Activated CD4-positive, CD25-positive, alpha-beta regulatory T cell treated with anti-CD3 and anti-CD28 coated beads, Interleukin-2, amount 50 U/mL, for 72 hours (primary cell): Measurements from ENCODE around the gene NRBF2.
"Not testable (repeated sequence)": the region's sequence is repeated elsewhere in the genome, so short reads cannot be mapped to it uniquely, and the experiment has no call there.

Experiments
- DNase-seq: peaks from one replicate; pipeline ENCODE4 v3.0.0; 2021

Gene NRBF2

DNA sequence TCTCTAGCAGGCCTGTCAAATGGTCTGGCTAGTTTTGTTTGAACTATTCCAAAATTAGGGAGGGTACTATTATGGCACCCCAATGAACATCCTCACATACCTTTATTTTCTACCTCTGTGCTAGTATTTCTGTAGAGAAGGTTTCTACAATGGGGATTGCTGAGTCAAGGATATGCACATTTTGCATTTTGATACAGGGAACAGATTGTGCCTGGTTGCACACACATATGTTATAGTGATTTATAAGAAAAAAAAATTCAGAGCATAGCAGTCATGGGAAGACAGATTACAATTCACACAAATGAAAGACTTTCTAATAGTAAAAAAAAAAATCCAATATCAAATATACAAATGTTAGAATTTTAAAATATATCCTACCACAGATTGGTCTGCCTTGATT is 14.1 kb upstream of the NRBF2 start:
- DNase-seq = no peak

DNA sequence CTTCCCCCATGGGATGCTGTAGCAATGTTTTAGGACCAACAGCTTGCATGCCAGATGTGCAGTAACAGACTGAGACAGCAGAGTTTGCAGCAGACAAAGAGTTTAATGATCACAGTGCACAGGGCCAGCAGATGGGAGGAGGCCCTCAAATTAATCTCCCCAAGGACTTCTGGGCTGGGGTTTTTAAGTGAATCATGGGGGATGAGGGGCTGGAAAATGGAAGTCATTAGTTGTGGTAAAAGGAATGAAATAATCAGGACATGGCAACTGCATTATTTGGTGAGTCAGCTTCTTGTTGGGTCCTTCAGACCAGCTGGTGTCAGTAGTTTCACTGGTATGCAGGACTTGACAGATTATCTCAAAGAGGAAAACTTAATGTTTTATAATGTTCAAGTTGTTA is 12.6 kb upstream of the NRBF2 start:
- no peak for DNase-seq

DNA sequence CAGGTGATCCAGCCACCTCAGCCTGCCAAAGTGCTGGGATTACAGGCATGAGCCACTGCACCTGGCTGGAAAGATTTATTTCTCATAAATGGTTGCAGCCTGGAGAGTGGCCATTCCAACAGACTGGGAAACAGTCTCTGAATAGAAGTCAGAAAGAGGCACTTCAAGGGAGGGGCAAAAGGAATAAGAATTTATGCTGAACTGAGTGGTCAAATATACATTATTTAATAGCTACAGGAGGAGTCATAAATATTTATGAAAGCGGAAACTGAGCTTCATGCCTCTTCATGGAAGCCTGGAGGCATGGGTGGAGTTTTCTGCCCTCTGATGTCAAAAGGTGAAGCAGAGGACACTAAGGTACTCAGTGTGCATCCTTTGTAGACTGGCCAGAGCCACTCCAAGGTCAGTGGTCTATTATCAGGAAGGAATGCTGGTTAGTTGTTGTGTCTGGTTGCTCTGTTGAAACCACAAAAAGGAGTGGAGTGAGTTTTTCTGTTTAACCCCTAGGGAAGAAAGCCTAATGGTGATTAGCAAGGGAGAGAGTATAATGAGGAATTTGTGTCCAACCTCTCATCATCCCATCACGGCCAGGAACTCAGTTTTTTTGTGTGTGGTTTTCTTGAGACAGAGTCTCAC is 9.3 kb upstream of the NRBF2 start:
- DNase-seq = no peak

DNA sequence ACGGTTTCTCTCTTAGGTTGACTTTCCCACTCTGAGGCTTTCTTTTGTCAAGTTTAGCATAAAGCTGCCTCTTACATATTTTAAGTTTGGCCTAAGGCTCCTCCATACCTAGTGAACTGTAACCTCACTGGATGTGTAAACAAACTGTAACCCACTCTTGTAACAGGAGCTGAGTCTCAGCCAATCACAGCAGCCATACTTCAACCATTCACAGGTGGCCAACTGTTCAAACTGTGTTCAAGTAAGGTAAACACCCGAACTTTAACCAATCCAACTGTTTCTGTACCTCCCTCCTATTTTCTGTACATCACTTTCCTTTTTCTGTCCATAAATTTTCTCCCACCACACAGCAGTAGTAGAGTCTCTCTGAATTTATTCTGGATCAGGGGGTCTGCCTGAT is 7.7 kb upstream of the NRBF2 start:
- no peak for DNase-seq

DNA sequence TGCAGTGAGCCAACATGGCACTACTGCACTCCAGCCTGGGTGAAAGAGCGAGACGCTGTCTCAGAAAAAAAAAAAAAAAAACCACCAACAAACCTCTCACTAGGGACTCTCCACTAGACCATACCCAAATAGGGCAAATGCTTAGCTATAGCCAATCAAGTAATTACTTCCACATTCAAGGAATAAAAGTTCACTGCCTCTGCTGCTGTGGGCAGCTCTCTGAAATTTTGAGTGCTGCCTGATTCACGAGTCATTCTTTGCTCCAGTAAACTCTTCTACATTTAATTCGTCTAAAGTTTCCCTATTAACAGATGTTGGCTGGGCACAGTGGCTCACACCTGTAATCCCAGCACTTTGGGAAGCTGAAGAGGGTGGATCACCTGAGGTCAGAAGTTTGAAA is 4.7 kb upstream of the NRBF2 start:
- DNase-seq = no peak

DNA sequence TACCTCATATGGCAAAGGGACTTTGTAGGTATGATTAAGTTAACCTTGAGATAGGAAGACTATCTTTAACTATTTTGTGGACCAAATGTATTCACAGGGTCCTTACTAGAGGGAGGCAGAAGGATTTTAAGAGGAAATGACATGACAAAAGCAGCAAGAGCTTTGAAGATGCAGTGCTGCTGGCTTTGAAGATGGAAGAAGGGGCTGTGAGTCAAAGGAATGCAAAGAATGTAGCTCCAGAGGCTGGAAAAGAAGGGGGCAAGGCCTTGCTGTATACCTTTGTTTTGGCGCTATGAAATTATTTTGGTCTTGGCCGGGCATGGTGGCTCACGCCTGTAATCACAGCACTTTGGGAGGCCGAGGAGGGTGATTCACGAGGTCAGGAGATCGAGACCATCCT is 3.2 kb upstream of the NRBF2 start:
- no peak for DNase-seq

DNA sequence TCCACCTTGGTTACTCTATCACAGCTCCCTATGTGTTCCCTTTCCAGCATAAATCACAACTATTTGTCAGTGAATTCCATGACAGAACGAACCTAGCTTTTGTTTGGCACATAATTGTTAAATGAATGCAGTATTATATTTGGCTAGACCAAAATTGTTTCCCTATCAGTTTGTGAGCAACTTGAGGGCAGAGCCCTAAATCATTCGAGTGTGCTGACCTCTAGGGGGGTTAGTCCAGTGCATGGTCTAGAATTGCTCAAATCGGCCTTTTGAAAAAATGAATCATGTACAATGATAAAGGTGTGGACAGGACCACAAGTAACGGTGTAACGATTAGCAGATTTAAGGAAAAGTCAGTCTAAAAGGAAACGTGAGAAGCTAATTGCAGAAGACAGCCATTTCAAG is 475 bp upstream of the NRBF2 start:
- no peak for DNase-seq

DNA sequence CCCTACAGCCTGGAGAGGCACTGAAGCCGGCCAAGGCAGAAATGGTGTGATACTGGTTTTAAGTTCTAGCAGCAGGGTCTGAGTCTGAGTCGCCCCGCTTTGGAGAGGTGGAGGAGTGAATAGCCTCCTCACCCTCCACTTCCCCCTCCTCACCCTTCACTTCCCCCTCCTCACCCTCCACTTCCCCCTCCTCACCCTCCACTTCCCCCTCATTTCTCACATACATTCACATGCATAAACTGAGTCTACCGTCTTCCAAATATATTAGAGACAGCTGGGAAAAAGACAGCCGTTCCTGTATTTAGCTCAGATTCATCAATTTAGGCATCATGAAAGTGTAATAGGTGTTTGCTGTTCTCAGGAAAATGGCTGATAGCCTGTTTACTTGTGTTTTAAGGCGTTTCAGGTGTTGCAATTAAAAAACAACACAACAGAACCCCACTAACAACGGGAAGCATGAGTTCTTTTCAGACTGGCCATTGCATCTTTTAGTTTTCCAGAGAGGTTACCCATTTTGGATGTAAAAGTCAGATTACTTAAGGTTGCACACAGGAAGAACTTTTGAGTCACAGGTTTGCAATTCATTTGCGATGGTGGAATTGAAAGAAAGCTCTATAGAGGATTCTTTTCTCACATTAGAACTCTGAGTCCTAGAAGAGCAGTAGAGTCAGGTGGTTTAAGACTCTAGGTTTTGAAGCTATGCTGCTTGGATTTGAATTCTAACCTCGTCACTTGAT is 861 bp downstream of the NRBF2 start:
- no peak for DNase-seq

DNA sequence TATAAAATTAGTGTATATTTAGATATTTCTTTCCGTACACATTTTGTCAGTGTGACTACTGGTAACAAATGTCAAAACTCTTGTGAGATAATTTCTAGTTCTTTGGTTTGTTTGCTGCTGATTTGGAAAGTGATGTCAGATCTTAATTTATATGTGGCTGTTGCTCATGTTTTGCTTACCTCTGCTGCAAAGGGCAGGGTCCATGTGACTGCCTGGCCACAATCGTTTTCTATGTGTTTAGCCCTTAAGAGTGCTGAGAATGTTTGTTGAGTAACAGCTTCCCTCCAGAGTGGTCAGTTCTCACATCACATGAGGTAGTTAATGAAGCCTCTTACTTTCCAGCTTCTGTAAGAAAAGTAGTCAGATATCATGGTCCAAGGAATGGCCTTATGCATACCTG is 4.2 kb downstream of the NRBF2 start:
- no peak for DNase-seq

DNA sequence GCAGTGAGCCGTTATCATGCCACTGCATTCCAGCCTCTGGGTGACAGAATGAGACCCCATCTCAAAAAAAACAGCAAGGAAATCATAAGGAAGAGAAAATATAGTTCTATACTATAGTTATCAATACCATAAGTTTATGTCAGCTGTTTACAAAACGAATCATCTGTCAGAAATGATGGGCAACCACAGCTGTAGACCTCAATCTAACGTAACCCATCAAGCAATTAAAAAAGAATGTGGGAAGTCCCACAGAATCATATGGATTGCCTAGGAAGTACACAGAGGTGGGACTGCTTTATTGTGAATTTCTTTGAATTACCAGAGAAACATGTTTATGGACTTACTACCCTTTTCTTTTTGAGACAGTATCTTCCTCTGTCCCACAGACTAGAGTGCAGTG is 6.9 kb downstream of the NRBF2 start:
- DNase-seq = no peak

DNA sequence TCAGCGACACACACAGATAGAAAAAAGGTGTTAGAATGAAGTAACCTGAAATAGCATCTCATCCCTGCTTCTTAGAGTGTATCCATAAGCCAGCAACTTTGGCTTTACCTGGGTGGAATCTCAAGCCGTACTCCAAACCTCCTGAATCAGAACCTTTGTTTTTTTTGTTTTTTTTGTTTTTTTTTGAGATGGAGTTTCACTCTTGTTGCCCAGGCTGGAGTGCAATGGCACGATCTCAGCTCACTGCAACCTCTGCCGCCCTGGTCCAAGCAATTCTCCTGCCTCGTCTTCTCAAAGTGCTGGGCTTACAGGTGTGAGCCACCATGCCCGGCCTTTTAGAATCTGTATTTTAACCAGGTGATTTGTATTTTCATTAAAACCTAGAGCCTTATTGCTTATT is 9.0 kb downstream of the NRBF2 start:
- DNase-seq = no peak

DNA sequence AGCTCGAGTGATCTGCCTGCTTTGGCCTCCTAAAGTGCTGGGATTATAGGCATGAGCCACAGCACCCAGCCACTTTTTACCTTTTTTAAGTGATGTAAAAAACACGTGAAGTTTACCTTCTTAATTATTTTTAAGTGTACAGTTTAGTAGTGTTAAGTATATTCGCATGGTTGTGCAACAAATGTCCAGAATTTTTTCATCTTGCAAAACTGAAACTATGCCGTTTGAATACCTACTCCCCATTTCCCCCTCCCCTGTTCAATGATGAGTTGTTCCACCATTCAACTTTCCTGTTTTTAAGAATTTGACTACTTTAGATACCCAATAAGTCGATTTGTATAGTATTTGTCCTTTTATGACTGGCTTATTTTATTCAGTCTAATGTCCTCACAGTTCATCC is 10.9 kb downstream of the NRBF2 start:
- DNase-seq = no peak

DNA sequence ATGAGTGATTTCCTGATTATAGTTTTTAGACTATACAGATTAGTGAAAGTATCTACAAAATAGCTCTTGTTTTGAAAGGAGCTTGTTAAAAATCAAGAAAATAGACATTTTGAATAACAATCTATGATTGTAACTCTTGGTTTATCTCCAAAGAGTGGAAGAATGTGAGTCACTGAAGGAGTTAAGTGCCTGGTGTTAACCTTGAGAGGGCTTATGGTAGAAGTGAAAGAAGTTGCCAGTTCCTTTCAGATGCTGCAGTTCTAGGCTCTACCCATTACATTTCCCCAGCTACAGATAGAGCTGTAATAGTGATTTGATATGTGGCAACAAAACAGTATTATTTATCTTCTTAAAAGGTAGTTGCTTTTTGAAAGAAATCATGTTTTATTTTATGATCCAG is 12.7 kb downstream of the NRBF2 start:
- no peak for DNase-seq

DNA sequence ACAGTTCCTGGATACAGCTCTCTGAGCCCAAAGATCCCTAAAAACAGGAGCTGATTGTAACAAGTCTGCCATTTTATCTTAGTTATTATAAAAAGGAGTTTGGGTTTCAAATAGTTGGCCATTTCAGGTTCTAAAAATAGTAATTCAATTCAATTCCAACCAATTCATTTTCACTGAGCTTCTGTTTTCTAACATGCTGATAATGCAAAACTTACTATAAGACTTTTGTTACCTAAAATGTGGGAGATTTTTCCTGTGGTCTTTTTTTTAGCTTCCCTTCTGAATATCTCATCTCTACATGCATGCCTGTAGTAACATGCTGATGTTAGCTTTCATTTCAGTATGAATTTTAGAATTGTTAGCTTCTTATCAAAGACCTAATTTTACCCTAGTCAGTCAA is 13.4 kb downstream of the NRBF2 start:
- DNase-seq = no peak

DNA sequence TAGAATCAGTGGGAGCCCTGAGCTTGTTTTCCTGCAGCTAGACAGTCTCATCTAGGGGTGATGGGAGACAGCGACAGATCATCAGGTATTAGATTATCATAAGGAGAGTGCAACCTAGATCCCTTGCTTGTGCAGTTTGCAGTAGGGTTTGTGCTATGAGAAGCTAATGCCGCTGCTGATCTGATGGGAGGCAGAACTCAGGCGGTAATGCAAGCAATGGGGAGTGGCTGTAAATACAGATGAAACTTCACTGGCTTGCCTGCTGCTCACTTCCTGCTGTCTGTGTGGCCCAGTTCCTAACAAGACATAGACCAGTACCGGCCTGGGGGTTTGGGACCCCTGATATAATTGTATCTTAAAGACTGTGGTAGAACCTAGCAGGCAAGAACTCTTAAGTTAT is 17.6 kb downstream of the NRBF2 start:
- DNase-seq = no peak

DNA sequence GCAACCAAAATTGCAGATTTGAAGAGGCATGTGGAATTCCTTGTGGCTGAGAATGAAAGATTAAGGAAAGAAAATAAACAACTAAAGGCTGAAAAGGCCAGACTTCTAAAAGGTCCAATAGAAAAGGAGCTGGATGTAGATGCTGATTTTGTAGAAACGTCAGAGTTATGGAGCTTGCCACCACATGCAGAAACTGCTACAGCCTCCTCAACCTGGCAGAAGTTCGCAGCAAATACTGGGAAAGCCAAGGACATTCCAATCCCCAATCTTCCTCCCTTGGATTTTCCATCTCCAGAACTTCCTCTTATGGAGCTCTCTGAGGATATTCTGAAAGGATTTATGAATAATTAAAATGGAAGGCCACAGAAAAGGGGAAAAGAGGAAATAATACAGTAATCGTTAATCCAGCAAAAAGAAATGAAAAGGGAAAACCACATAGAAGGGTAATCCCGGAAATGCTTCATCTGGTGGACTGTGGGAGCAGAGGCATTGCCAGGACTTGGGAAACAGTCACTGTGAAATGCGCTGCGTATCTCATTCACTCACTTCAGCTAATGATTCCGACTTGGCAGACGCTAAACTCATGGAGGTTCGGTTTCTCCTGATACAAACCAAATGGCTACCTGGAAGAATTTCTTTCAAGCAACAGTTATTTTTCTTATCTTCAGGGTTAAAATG is 20.9 kb downstream of the NRBF2 start:
- not testable (repeated sequence) for DNase-seq

DNA sequence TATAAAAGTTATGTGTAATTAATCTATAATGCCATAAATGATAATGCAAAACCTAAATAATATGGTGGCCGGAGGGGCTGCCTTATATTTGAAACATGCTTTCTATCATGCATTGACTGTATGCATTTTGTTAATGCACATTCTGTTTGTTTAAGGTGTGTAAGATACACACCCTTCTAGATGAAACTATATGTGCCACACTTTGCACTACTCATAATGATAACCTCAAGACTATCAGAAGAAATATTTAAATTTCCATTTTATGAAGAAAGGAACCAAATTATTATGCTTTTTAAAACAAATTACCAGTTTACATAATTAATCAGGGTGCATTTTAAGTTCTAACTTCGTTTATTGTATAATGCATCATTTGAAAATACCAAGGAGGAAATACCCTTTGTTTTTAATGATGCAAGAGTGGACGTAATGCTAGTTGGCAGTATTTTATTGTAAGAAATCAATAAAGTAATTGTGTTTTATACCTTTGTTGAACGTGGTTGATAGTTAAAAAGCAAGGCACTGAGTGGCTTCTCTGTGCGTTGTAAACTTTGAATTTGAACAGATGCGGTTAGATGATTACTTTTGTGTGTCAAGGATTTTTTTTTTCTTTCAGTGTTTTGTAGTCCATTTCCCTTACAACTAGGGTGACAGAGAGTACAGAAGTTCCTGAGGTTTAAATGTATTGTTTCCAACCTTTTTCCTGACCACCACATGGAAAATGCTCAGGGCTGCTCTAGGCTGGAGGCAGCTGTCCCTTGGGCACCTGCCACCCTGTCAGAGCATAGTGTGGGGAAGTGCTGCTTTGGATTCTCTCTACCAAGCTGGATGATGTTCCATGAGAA is 21.6 kb downstream of the NRBF2 start:
- DNase-seq = no peak

DNA sequence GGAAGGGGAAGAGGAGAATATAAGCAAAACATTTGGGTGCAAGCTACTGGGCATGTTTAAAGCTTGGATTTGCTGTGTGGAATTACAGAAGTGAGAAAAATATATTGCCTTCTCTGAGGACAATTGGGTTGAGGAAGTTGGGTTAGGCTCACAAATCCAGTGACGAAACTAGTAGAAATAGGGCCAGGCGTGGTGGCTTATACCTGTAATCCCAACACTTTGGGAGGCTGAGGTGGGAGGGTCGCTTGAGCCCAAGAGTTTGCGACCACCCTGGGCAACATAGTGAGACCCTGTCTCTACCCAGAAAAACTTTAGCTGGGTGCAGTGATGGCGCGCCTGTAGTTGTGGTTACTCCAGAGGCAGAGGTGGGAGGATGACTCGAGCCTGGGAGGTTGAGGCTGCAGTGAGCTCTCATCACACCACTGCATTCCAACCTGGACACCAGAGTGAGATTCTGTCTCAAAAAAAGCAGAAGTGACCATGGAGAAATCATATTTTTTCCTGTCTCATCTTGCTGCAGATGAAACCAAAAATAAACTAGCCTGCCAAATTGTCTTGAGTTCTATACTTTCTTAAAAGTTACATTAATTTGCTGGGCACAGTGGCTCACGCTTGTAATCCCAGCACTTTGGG is 22.4 kb downstream of the NRBF2 start:
- no peak for DNase-seq

DNA sequence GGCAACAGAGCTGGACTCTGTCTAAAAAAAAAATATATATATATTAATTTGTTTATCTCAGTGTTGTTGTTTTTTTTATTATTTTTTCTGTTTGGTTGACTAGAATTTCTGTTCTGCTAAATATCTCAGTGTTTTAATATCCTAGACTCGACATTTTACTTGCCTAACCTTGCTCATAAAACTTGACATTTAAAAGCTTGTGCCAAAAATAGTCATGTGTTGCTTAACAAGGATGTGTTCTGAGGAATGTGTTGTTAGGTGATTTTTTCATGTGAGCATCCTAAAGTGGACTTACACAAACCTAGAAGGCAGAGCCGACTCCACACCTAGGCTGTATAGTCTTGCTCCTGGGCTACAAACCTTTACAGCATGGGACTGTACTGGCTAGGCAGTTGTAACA is 23.1 kb downstream of the NRBF2 start:
- no peak for DNase-seq

DNA sequence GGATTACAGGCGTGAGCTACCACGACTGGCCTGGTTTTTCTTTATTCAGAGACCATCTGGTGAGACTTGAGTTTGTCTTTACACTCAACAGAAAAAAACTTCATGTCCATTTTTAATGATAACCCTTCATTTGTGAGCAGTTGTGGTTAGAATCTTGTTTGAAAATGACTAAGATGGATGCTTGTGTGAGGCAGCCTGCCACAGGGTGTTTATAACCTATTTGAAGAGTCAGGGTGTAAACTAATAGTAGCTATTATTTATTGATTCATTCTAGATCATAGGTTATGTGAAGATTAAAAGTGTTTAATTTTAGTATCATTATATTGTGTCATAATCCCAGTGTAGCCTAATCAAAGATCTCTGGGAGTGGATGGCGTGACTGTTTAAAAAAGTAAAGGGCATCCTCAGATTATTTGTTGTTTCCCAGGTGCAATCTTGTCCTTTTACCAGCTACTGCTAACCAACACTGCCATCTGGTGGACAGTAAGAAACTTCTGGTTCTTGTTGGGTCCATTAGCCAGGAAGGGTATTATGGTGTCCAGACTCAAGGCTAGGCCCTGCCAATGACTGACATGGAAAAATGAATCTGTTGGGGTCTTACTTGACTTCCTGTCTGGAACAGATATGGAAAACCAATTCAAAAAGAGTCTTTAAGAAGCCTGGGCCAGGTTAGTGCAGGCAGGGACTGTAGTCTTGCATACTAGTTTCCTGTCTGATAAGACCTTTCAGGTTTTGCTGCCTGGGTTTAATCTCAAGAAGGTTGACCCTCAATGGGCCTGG is 24.9 kb downstream of the NRBF2 start:
- no peak for DNase-seq

DNA sequence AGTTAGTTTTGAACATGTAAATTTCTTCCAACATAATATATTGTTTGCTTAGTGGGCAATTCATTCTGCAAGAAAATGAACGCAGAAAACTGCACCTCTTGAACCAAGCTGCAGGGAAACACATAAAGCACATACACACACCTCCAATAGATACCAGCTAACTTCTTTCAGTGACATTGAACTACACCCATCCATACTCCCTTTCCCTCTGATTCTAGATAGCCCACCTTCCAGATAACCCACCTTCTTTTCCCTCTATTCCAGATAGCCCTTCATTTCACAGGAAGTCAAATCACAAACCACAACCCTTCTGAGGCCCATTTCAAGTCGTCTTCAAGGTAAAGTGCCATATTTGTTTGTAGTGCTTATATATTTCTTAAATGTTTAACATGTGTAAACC is 28.5 kb downstream of the NRBF2 start:
- no peak for DNase-seq

DNA sequence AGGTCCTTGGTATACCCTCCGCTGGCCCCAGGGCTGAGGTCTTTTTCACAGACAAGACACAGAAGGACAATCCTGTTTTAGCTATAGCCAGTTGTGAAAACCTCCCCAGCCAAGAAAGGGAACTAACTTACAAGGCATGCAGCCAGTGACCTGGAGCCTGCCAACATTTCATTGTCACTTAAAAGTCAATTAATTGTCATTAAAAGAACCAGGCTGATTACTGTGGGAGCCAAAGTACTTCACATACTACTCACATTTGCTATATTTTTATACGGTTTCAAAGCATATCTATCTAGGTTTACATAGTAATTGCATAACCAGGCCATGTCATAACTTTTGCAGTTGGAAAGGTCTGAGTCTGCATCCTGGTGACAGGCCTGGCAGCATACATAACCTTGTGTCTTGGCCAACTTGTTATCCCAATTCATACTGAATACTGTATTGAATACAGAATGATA is 31.1 kb downstream of the NRBF2 start:
- DNase-seq = no peak
